ENCODE measurements around the gene PLAU.
"Not testable (repeated sequence)": the region's sequence is repeated elsewhere in the genome, so short reads cannot be mapped to it uniquely, and the experiment has no call there.

PLAU gene

DNA sequence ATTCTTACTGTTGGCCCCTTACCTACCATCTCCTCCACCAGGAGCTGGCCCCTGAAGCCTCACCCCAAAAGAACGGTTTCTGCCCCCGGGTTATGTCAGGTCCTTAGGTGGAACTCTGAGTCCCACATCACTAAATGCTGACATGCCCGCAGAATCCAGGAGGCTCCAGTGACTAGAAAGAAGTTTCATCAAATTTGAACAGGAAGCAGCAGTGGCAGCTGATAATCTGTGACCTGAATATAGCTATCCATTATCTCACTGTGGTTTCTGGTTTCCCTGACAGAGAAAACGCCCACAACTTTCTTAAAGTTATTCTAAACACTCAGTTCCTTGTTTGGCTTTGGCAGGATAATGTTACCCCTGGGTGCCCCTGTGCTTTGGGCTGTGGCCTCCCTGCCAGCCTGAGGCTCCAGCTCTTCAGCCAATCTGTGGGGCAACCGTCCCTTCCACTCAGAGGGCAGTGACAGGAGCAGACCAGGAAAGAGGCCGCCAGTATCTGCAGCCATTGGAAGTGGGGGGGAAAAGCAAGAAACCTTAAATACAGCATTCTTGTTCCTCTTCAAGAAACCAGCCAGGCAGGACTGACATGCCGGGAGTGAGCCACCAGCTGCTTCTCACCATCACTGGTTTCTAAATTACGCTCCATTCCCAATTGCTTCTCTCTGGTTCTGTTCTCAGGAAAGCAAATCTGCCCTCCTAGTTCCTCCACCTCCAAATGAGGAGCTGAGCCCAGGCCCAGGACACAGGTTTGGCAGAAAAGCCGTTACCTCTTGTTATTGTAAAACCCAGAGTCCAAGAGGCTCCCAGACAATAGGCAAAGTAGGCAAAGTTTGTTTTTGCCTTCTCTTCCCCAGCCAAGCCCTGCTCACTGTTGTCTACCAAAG lies 45.8 kb downstream of the PLAU start:
- H3K4me3 ChIP-seq (replicated peaks; ENCODE audit: low read depth, low read length), result no peak overlapping the region
- peak; percentile 36 for DNase-seq (ENCODE audit: low read depth)

GRCh38 chr10:73959484-73960243 lies 48.7 kb downstream of the PLAU start:
- TF ChIP-seq, protein P1, sequence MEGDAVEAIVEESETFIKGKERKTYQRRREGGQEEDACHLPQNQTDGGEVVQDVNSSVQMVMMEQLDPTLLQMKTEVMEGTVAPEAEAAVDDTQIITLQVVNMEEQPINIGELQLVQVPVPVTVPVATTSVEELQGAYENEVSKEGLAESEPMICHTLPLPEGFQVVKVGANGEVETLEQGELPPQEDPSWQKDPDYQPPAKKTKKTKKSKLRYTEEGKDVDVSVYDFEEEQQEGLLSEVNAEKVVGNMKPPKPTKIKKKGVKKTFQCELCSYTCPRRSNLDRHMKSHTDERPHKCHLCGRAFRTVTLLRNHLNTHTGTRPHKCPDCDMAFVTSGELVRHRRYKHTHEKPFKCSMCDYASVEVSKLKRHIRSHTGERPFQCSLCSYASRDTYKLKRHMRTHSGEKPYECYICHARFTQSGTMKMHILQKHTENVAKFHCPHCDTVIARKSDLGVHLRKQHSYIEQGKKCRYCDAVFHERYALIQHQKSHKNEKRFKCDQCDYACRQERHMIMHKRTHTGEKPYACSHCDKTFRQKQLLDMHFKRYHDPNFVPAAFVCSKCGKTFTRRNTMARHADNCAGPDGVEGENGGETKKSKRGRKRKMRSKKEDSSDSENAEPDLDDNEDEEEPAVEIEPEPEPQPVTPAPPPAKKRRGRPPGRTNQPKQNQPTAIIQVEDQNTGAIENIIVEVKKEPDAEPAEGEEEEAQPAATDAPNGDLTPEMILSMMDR (IDR thresholded peaks at IDR 0.05; ENCODE audit: low read length, missing control alignments), result no peak
- no peak overlapping the region for H3K4me3 ChIP-seq (replicated peaks; ENCODE audit: low read depth, low read length)
- no peak for DNase-seq (ENCODE audit: low read depth)

More for the DNA sequence above, 45.8 kb downstream of the PLAU start:
- TF ChIP-seq, protein P1 (IDR thresholded peaks at IDR 0.05; ENCODE audit: low read length, missing control alignments), result no peak

DNA sequence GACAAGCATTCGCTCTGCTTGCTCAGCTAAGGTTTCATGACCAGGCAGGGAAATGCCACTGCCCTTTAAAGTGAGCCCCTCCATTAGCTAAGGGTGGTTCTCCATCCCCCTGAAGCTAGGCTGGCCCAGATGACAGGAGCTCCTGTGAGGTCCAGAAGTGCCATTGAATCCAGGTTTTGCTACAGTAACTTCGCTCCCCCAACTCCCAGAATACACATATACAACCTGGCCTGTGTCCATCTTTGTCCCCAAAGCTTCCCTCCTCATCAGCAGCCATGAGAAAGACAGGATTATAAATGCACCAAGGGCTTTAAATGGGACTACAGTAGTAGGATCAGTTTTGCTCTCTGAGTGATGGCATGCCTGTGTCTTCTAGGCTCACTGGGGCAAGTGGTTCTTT lies 51.5 kb downstream of the PLAU start:
- TF ChIP-seq, protein P1 (IDR thresholded peaks at IDR 0.05; ENCODE audit: low read length, missing control alignments), result no peak
- no peak overlapping the region for H3K4me3 ChIP-seq (replicated peaks; ENCODE audit: low read depth, low read length)
- no peak for DNase-seq (ENCODE audit: low read depth)

GRCh38 chr10:73963533-73963932 lies 52.6 kb downstream of the PLAU start:
- not testable (repeated sequence) for DNase-seq (ENCODE audit: low read depth); H3K4me3 ChIP-seq (replicated peaks; ENCODE audit: low read depth, low read length)

- TF ChIP-seq, protein P1 (IDR thresholded peaks at IDR 0.05; ENCODE audit: low read length, missing control alignments), result no peak
- no peak overlapping the region for H3K4me3 ChIP-seq (replicated peaks; ENCODE audit: low read depth, low read length)
- no peak for DNase-seq (ENCODE audit: low read depth)
These were observed 53.8 kb downstream of the PLAU start for GRCh38 chr10:73964743-73965142.

GRCh38 chr10:73965267-73965889 lies 54.4 kb downstream of the PLAU start:
- not testable (repeated sequence) for DNase-seq (ENCODE audit: low read depth)
- peak overlapping the region; percentile 15 for H3K4me3 ChIP-seq (replicated peaks; ENCODE audit: low read depth, low read length)

GRCh38 chr10:73965890-73966768 lies 55.2 kb downstream of the PLAU start:
- TF ChIP-seq, protein P1 (IDR thresholded peaks at IDR 0.05; ENCODE audit: low read length, missing control alignments), result no peak
- peak overlapping the region; percentile 15 for H3K4me3 ChIP-seq (replicated peaks; ENCODE audit: low read depth, low read length)
- DNase-seq (ENCODE audit: low read depth), result peak; percentile 99

Measured in fibroblast of pulmonary artery (primary cell).